ENCODE data around the gene PLIN3. TPM values are rescaled to one million over a fixed set of nuclear protein-coding genes. Genes with fewer than 3 reads are reported as not detected.

The PLIN3 gene
- total and polyA plus RNA-seq, 2 of the 8 experiments (the other 6 are each of a cell fraction or from before 2014, with no cell fraction given): 60.7 to 61.5 TPM

DNA sequence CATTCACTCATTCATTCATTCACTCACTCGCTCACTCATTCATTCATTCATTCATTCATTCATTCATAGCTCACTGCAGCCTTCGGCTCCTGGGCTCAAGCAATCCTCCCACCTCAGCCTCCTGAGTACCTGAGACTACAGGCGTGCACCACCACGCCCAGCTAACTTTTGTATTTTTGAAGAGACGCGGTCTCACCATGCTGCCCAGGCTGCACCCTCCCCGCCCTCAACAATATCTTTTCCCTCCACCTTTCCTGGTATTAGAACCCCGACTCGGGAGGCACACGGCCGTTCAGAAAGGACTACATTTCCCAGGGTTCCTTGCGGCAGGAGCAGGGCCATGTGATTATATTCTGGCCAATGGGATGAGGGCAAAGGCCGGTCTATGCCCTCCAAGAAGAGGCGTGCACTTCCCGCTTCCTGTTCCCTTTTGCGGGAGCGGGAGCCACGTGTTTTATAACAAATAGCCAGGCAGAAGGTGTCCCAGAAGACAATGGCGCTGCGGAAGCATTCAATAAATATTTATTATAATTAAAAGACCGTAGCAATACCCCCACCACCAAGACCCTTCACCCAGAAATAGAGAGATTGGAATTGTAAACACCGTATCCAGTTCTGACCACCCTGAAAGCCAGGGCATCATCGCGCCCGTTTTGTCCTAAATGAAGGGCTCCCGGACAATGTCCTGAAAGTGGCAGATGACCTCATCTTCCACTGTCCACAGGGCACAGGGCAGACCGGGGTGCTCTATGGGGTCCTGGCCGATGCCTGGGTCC is 51.9 kb downstream of the PLIN3 start (continued):
- TF ChIP-seq GTF2F1 (IDR thresholded peaks at IDR 0.05; ENCODE audit: borderline replicate concordance, low read depth, low read length) (no peak), CEBPB (IDR thresholded peaks at IDR 0.05; ENCODE audit: low read depth, low read length) (no peak)
